Smooth muscle cell (in vitro differentiated cells): ENCODE results near the gene BACE1-AS. TPM values are rescaled to one million over a fixed set of nuclear protein-coding genes. Genes with fewer than 3 reads are reported as not detected.
A peak's percentile ranks its signal among the peaks of the same experiment; 100 is the strongest.

Source experiments
- DNase-seq: peaks from one replicate; lab custom pipeline; 2025; ENCODE audit not compliant: unreplicated experiment; lab: John Stamatoyannopoulos, UW
- H2AFZ ChIP-seq: fragments of 200-600 bp; sonication (generic); 2 replicates; pipeline ENCODE4 v1.6.0; 2016; ENCODE audit warnings: antibody characterized with exemption, low read depth, mild to moderate bottlenecking
- H3F3A ChIP-seq: fragments of 200-600 bp; sonication (generic); 2 replicates; pipeline ENCODE4 v1.6.0; 2017; ENCODE audit warnings: antibody characterized with exemption, low read depth
- H3K27ac ChIP-seq: fragments of 200-600 bp; sonication (generic); 2 replicates; pipeline ENCODE4 v1.5.1; 2016; ENCODE audit warnings: low read depth, mild to moderate bottlenecking
- H3K27me3 ChIP-seq: fragments of 200-600 bp; sonication (generic); 2 replicates; pipeline ENCODE4 v1.6.1; 2016; ENCODE audit warnings: low read depth, mild to moderate bottlenecking
- H3K36me3 ChIP-seq: fragments of 200-600 bp; sonication (generic); 2 replicates; pipeline ENCODE4 v1.5.1; 2016; ENCODE audit warnings: low read depth
- H3K4me1 ChIP-seq: fragments of 200-600 bp; sonication (generic); 2 replicates; pipeline ENCODE4 v1.5.1; 2016; ENCODE audit warnings: low read depth
- H3K4me2 ChIP-seq: fragments of 200-600 bp; sonication (generic); 2 replicates; pipeline ENCODE4 v1.6.0; 2016; ENCODE audit warnings: mild to moderate bottlenecking
- H3K4me3 ChIP-seq: fragments of 200-600 bp; sonication (generic); 2 replicates; pipeline ENCODE4 v1.5.1; 2016; ENCODE audit warnings: mild to moderate bottlenecking
- H3K79me2 ChIP-seq: fragments of 200-600 bp; sonication (generic); 2 replicates; pipeline ENCODE4 v1.6.0; 2016; ENCODE audit warnings: low read depth, mild to moderate bottlenecking
- H3K9ac ChIP-seq: fragments of 200-600 bp; sonication (generic); 2 replicates; pipeline ENCODE4 v1.6.0; 2016; ENCODE audit warnings: low read depth
- H3K9me3 ChIP-seq: fragments of 200-600 bp; sonication (generic); replicated peaks from 2 replicates; pipeline ENCODE4 v1.5.1; 2016; ENCODE audit warnings: low read depth
- H4K20me1 ChIP-seq: fragments of 200-600 bp; sonication (generic); 2 replicates; pipeline ENCODE4 v1.6.0; 2016; ENCODE audit warnings: low read depth
- CTCF ChIP-seq: fragments of 200-600 bp; sonication (generic); IDR thresholded peaks from 2 replicates; pipeline ENCODE4 v1.5.1; 2017; ENCODE audit warnings: borderline replicate concordance, mild to moderate bottlenecking, antibody characterized with exemption; ENCODE audit not compliant: insufficient read depth, poor library complexity, severe bottlenecking
- WGBS: methylation state at CpG from one replicate; pipeline ENCODE4 v1.1.7; 2016; ENCODE audit warnings: low lambda C conversion rate; 5-methylcytosine and 5-hydroxymethylcytosine counted together
- polyA plus RNA-seq: library from polyadenylated mRNA; unstranded; fragments of >200 nt; fragmentation: Nextera tagmentation; extraction: Ambion mirVana; gene quantifications from 2 replicates; pipeline ENCODE4 v1.2.1, GENCODE V29; 2016
- total RNA-seq: library from RNA; depleted of rRNA; stranded (reverse); fragments of >200 nt; gene quantifications from 2 replicates; pipeline ENCODE4 v1.2.3, GENCODE V29; 2014

BACE1-AS gene
- total and polyA plus RNA-seq, 2 experiments from 2014 or later: 1.9 to 6.6 TPM

- no peak for DNase-seq
- Histone ChIP-seq H3F3A (no peaks in the 10 kb centered on the region), H4K20me1 (no peaks in the 10 kb centered on the region), H3K9me3 (no peaks in the 10 kb centered on the region), H3K27ac (no peak overlapping the region), H3K4me1 (no peaks in the 10 kb centered on the region), H2AFZ (no peak overlapping the region), H3K4me2 (no peak overlapping the region), H3K27me3 (no peaks in the 10 kb centered on the region), H3K9ac (no peak overlapping the region), H3K36me3 (no peaks in the 10 kb centered on the region), H3K79me2 (no peaks in the 10 kb centered on the region), H3K4me3 (no peak overlapping the region)
- WGBS: 95% methylated on average over 7 of the region's 7 CpGs
- TF ChIP-seq CTCF: no peak
Observed at GRCh38 chr11:117309310-117309709, 18.2 kb downstream of the BACE1-AS start.

DNA sequence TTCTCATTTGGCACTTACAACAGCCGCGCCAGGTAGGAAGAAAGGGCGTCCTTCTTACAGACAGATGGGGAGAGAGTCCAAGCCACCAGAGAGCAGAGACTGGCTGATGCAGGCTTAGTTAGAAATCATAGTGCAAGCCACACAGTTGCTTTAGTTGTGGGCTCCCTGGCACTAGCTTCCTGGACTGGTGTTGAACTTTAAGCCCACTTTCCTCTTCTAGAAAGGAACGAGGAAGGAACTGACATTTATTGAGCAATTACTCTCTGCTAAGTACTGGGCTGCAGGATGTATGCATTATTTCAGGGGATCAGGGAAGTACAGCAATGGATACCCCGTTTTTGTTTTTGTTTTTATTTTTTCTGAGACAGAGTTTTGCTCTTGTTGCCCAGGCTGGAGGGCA is 21.9 kb downstream of the BACE1-AS start:
- DNase-seq: no peak
- Histone ChIP-seq H3K4me2 (no peak overlapping the region), H3K4me3 (no peak overlapping the region), H2AFZ (no peak overlapping the region), H3F3A (no peaks in the 10 kb centered on the region), H3K36me3 (no peaks in the 10 kb centered on the region), H3K9me3 (no peaks in the 10 kb centered on the region), H3K27ac (no peak overlapping the region), H4K20me1 (no peaks in the 10 kb centered on the region), H3K79me2 (no peaks in the 10 kb centered on the region), H3K9ac (no peak overlapping the region), H3K27me3 (no peaks in the 10 kb centered on the region), H3K4me1 (peaks cover 7% of the 10 kb centered on the region)
- TF ChIP-seq CTCF: no peak
- WGBS: 91% methylated on average over 5 of the region's 5 CpGs

DNA sequence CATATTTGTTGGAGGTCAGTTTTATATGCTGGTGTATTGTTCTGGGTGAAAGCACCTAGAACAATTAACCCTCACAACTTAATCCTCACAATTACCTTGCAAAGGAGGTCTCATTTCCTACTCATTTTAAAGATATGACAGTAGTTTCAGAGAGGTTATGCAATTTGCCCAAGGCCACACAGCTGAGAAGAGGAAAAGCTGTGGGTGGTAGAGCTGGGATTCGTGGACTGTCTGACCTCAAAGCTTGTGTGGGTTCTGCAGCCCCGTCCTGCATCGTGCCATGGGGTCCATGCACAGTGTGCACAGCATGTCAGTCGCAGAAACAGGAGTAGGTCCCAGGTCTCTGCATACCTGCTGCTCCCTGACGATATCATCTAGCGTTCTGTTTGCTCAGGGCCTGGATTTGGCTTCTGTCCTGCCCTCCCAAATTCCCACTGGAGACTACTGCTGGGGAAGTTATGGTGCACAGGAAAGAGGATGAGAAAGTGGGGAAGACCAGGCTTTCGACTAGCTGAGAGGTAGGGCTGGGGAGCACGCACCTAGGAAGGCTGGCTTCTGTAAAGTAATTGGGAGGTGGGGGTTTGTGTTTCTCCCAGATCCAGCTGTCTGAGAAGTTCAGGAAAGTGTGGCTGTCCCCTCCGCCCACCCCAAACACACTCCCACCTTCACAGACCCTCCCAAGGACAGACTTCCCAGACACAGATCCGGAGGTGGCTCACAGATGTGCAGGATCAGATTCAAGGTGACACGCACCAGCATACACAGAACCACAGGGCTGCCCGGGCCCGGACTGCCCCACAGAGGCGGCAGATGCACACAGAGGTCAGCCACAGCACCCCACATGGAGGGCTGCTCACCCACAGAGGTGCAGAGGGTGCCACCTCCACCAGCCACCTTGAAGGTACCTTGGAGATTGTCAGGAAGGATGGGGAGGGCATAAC is 23.0 kb downstream of the BACE1-AS start:
- no peak overlapping the region for H3K9ac ChIP-seq
- 88% methylated on average over 14 of the region's 14 CpGs for WGBS
- no peaks in the 10 kb centered on the region for H3F3A ChIP-seq
- no peak overlapping the region for H3K4me3 ChIP-seq
- no peak for TF ChIP-seq CTCF
- DNase-seq: no peak
- no peak overlapping the region for H3K27ac ChIP-seq
- peak overlapping the region; percentile 99 for H3K4me2 ChIP-seq
- peaks cover 7% of the 10 kb centered on the region for H3K4me1 ChIP-seq
- no peaks in the 10 kb centered on the region for H4K20me1 ChIP-seq
- no peaks in the 10 kb centered on the region for H3K27me3 ChIP-seq
- no peaks in the 10 kb centered on the region for H3K79me2 ChIP-seq
- H3K36me3 ChIP-seq: no peaks in the 10 kb centered on the region
- no peaks in the 10 kb centered on the region for H3K9me3 ChIP-seq
- no peak overlapping the region for H2AFZ ChIP-seq

- WGBS: 36% methylated on average over 9 of the region's 10 CpGs
- H3K4me1 ChIP-seq: peaks cover 7% of the 10 kb centered on the region
- no peak overlapping the region for H3K27ac ChIP-seq
- H3K9ac ChIP-seq: no peak overlapping the region
- H3K27me3 ChIP-seq: no peaks in the 10 kb centered on the region
- peak overlapping the region; percentile 83 for H3K4me3 ChIP-seq
- no peaks in the 10 kb centered on the region for H3K79me2 ChIP-seq
- no peak for DNase-seq
- peak overlapping the region; percentile 99 for H3K4me2 ChIP-seq
- no peaks in the 10 kb centered on the region for H4K20me1 ChIP-seq
- no peaks in the 10 kb centered on the region for H3K9me3 ChIP-seq
- no peaks in the 10 kb centered on the region for H3F3A ChIP-seq
- no peak overlapping the region for H2AFZ ChIP-seq
- no peak for TF ChIP-seq CTCF
- H3K36me3 ChIP-seq: no peaks in the 10 kb centered on the region
Observed at GRCh38 chr11:117314840-117315239, 23.7 kb downstream of the BACE1-AS start.
